HG03565 (cell line): ENCODE measurements around the gene SYT1.

Experiments
- ATAC-seq: cut with Tn5 transposase; IDR thresholded peaks from one replicate; pipeline ENCODE4 v1.9.1; 2021; ENCODE audit warnings: mild to moderate bottlenecking, moderate library complexity; ENCODE audit not compliant: unreplicated experiment

The SYT1 gene

GRCh38 chr12:78888568-78888967 is 24.0 kb downstream of the SYT1 start:
- peak; percentile 98 for ATAC-seq

GRCh38 chr12:78891646-78892353 is 27.2 kb downstream of the SYT1 start:
- ATAC-seq = no peak

GRCh38 chr12:78898416-78898815 is 33.8 kb downstream of the SYT1 start:
- no peak for ATAC-seq

GRCh38 chr12:78914859-78915331 is 50.3 kb downstream of the SYT1 start:
- no peak for ATAC-seq

GRCh38 chr12:78916845-78917480 is 52.4 kb downstream of the SYT1 start:
- ATAC-seq = no peak

- ATAC-seq = no peak
Observed at GRCh38 chr12:78917513-78917912, 52.9 kb downstream of the SYT1 start.

GRCh38 chr12:78918268-78918667 is 53.7 kb downstream of the SYT1 start:
- ATAC-seq = no peak

- ATAC-seq = no peak
Observed at GRCh38 chr12:78928200-78929074, 63.9 kb downstream of the SYT1 start.

- no peak for ATAC-seq
Observed at GRCh38 chr12:78929075-78929418, 64.5 kb downstream of the SYT1 start.

- no peak for ATAC-seq
Observed at GRCh38 chr12:78931466-78931990, 67.0 kb downstream of the SYT1 start.

GRCh38 chr12:78933014-78933413 is 68.4 kb downstream of the SYT1 start:
- ATAC-seq = no peak

GRCh38 chr12:78938341-78939084 is 73.9 kb downstream of the SYT1 start:
- ATAC-seq = no peak

- ATAC-seq = no peak
Observed at GRCh38 chr12:78949532-78949931, 85.0 kb downstream of the SYT1 start.

GRCh38 chr12:78951803-78952551 is 87.4 kb downstream of the SYT1 start:
- no peak for ATAC-seq

GRCh38 chr12:78952552-78952929 is 88.0 kb downstream of the SYT1 start:
- no peak for ATAC-seq

GRCh38 chr12:78958941-78959340 is 94.4 kb downstream of the SYT1 start:
- ATAC-seq = no peak

GRCh38 chr12:78959556-78959955 is 95.0 kb downstream of the SYT1 start:
- no peak for ATAC-seq

- ATAC-seq = no peak
Observed at GRCh38 chr12:78961171-78961570, 96.6 kb downstream of the SYT1 start.

GRCh38 chr12:78963439-78964227 is 99.1 kb downstream of the SYT1 start:
- no peak for ATAC-seq
